HepG2 (cell line): Measurements from ENCODE around the gene OSGIN1. TPM values are rescaled to one million over a fixed set of nuclear protein-coding genes. Genes with fewer than 3 reads are reported as not detected.
A peak's percentile ranks its signal among the peaks of the same experiment; 100 is the strongest.

Experiments used
- ATAC-seq: fragments of 200-7000 bp; cut with Tn5 transposase; 3 replicates; pipeline ENCODE4 v1.9.1; 2020; ENCODE audit warnings: mild to moderate bottlenecking, moderate library complexity
- BruUV-seq: library from RNA; stranded (reverse); fragments of 400-500 nt; replicated peaks from 2 replicates; lab custom pipeline; 2021; lab: Mats Ljungman, UMichigan
- CTCF ChIA-PET: fragments of 300-600 bp; formaldehyde crosslinking; extraction: SDS; loops from one replicate; lab custom pipeline; 2021; ENCODE audit warnings: low total read pairs, inconsistent platforms, low intra/inter-chr PET ratio; lab: Yijun Ruan, JAX
- POLR2A ChIA-PET: fragments of 350-600 bp; sonication (Branson Sonifier 250); formaldehyde crosslinking; loops from one replicate; lab custom pipeline; 2020; ENCODE audit warnings: antibody characterized with exemption, inconsistent platforms; lab: Yijun Ruan, JAX
- DNase-seq: peaks from one replicate; pipeline ENCODE4 v3.0.0-alpha.2; 2015; ENCODE audit warnings: low spot score
- FAIRE-seq: peaks from 3 replicates; lab custom pipeline; 2011; peaks lifted over from hg19 to GRCh38; lab: Jason Lieb, UNC
- H2AFZ ChIP-seq: one replicate; pipeline ENCODE4 v1.6.1; 2011; ENCODE audit warnings: low read length, inconsistent platforms
- H3K27ac ChIP-seq: fragments of 300-600 bp; 3 replicates; pipeline ENCODE4 v1.8.0; 2011; ENCODE audit warnings: mixed run types, mild to moderate bottlenecking, mixed read lengths, low read length, inconsistent platforms; ENCODE audit not compliant: insufficient read depth; ENCODE audit errors: extremely low read length
- H3K27me3 ChIP-seq, 2 experiments: fragments of 200-600 bp in 1 of 2; 2 replicates in 1 of 2; 3 replicates in 1 of 2; pipeline versions ENCODE4 v1.6.0 to v1.8.0; 2011; ENCODE audit warnings: low read length in 2 of 2, mild to moderate bottlenecking in 2 of 2, moderate library complexity in 2 of 2, inconsistent platforms in 1 of 2; ENCODE audit not compliant: insufficient read depth in 2 of 2, control insufficient read depth in 1 of 2
- H3K36me3 ChIP-seq, 2 experiments: fragments of 200-600 bp in 1 of 2; replicated peaks in 1 of 2; 2 replicates in 1 of 2; 3 replicates in 1 of 2; pipeline versions ENCODE4 v1.5.1 to v1.8.0; 2011; ENCODE audit warnings: low read length in 2 of 2, inconsistent platforms in 1 of 2; ENCODE audit not compliant: insufficient read depth in 2 of 2, control insufficient read depth in 1 of 2
- H3K4me1 ChIP-seq: 2 replicates; pipeline ENCODE4 v1.5.1; 2012; ENCODE audit warnings: low read length, inconsistent platforms; ENCODE audit not compliant: insufficient read depth
- H3K4me2 ChIP-seq: 2 replicates; pipeline ENCODE4 v1.6.0; 2011; ENCODE audit warnings: low read depth, low read length, inconsistent platforms
- H3K4me3 ChIP-seq, 3 experiments: fragments of 200-600 bp in 1 of 3; sonication (generic), shearing (Covaris generic) in 1 of 3; replicated peaks in 1 of 3; 2 replicates each; pipeline ENCODE4 v1.5.1; 2011 to 2016; ENCODE audit warnings: low read length in 3 of 3, inconsistent platforms in 2 of 3, low read depth in 2 of 3, mild to moderate bottlenecking in 2 of 3, control low read depth in 1 of 3, mixed read lengths in 1 of 3; ENCODE audit not compliant: insufficient read depth in 1 of 3
- H3K79me2 ChIP-seq: one replicate; pipeline ENCODE4 v1.6.1; 2011; ENCODE audit warnings: low read length, inconsistent platforms; ENCODE audit not compliant: insufficient read depth
- H3K9ac ChIP-seq: 2 replicates; pipeline ENCODE4 v1.6.0; 2011; ENCODE audit warnings: mild to moderate bottlenecking, low read depth, low read length, inconsistent platforms; ENCODE audit not compliant: insufficient read depth
- H3K9me3 ChIP-seq: 2 replicates; pipeline ENCODE4 v1.5.1; 2012; ENCODE audit warnings: mild to moderate bottlenecking, low read length
- H4K20me1 ChIP-seq: 2 replicates; pipeline ENCODE4 v1.6.0; 2011; ENCODE audit warnings: inconsistent platforms, mild to moderate bottlenecking, low read length, moderate library complexity; ENCODE audit not compliant: insufficient read depth
- ATF7-NPFF ChIP-seq: sonication (generic); formaldehyde crosslinking; IDR thresholded peaks from 2 replicates; pipeline ENCODE4 v1.8.1; 2023; ENCODE audit warnings: mild to moderate bottlenecking, low read depth, missing genetic modification reagents, moderate library complexity
- ATM ChIP-seq: fragments of 450-650 bp; IDR thresholded peaks from 2 replicates; pipeline ENCODE4 v1.7.1; 2017; ENCODE audit warnings: mild to moderate bottlenecking, borderline replicate concordance
- DR1 ChIP-seq: sonication (generic); formaldehyde crosslinking; IDR thresholded peaks from 2 replicates; pipeline ENCODE4 v1.8.0; 2021; ENCODE audit warnings: mild to moderate bottlenecking, missing genetic modification reagents, inconsistent platforms
- HNRNPLL ChIP-seq: fragments of 200-400 bp; formaldehyde crosslinking; IDR thresholded peaks from 2 replicates; pipeline ENCODE4 v1.6.1; 2017; ENCODE audit warnings: mild to moderate bottlenecking, low read depth, low read length; ENCODE audit not compliant: poor library complexity, severe bottlenecking
- MXD3 ChIP-seq: IDR thresholded peaks from 2 replicates; pipeline ENCODE4 v1.6.1; 2016; ENCODE audit warnings: mild to moderate bottlenecking, missing biosample characterization, missing genetic modification reagents
- SOX6 ChIP-seq, 2 experiments: fragments of 450-650 bp in 1 of 2; sonication (generic) in 1 of 2; formaldehyde crosslinking in 1 of 2; IDR thresholded peaks; 2 replicates each; pipeline versions ENCODE4 v1.4.0 to v1.6.1; 2017 to 2020; ENCODE audit warnings: antibody characterized with exemption in 1 of 2, mild to moderate bottlenecking in 1 of 2, missing genetic modification reagents in 1 of 2
- THYN1 ChIP-seq: sonication (generic); formaldehyde crosslinking; IDR thresholded peaks from 2 replicates; pipeline ENCODE4 v1.8.1; 2023; ENCODE audit warnings: low read depth, mild to moderate bottlenecking, moderate library complexity, missing genetic modification reagents, borderline replicate concordance
- YEATS4 ChIP-seq: sonication (generic); formaldehyde crosslinking; IDR thresholded peaks from 2 replicates; pipeline ENCODE4 v1.4.0; 2020; ENCODE audit warnings: missing genetic modification reagents, borderline replicate concordance
- ZNF275 ChIP-seq: sonication (generic); formaldehyde crosslinking; IDR thresholded peaks from 2 replicates; pipeline ENCODE4 v1.8.0; 2022; ENCODE audit warnings: missing genetic modification reagents, mild to moderate bottlenecking, inconsistent platforms, borderline replicate concordance
- WGBS: methylation state at CpG from one replicate; pipeline ENCODE4 v1.1.6; 2017; ENCODE audit warnings: low lambda C conversion rate; 5-methylcytosine and 5-hydroxymethylcytosine counted together
- in situ Hi-C: cut with HindIII; loops from 2 replicates; pipeline ENCODE4 v1.10.0; 2017; ENCODE audit warnings: low pct_unique_long_range_greater_than_20kb; ENCODE audit not compliant: extremely low pct_ligation_motif_present
- intact Hi-C: fragments of 100-400 bp; cut with micrococcal nuclease; formaldehyde crosslinking; loops from one replicate; pipeline ENCODE4 v1.10.0; 2022; ENCODE audit not compliant: unreplicated experiment
- polyA plus RNA-seq, 8 experiments: library from polyadenylated mRNA; depleted of rRNA in 3 of 8; stranded (reverse) in 7 of 8; unstranded in 1 of 8; fragments of >200 nt; fragmentation: Illumina TruSeq in 4 of 8; extraction: Trizol in 4 of 8; gene quantifications; 2 replicates each; pipeline versions ENCODE4 v1.2.1 to v1.2.3, GENCODE V29; 2011 to 2016; ENCODE audit warnings: low read depth in 4 of 8, missing spikeins in 1 of 8, mixed read lengths in 1 of 8; ENCODE audit not compliant: insufficient read depth in 1 of 8
- total RNA-seq, 5 experiments: library from RNA; depleted of rRNA; stranded (reverse); fragments of >200 nt; fragmentation: Illumina TruSeq; extraction: Trizol; gene quantifications; 2 replicates each; pipeline ENCODE4 v1.2.3, GENCODE V29; 2016; ENCODE audit warnings: low read depth in 1 of 5
- TF ChIP-seq, protein P1 (sequence below): sonication (generic); formaldehyde crosslinking; IDR thresholded peaks from 2 replicates; pipeline ENCODE4 v1.4.0; 2020; ENCODE audit warnings: missing genetic modification reagents
- TF ChIP-seq, protein P2 (sequence below): sonication (generic); formaldehyde crosslinking; IDR thresholded peaks from 2 replicates; pipeline ENCODE4 v1.9.0; 2021; ENCODE audit warnings: mild to moderate bottlenecking, missing genetic modification reagents

The OSGIN1 gene
- total and polyA plus RNA-seq, 2 of the 13 experiments (the other 11 are each of a cell fraction or from before 2014, with no cell fraction given) = 20.5 to 27.1 TPM

DNA sequence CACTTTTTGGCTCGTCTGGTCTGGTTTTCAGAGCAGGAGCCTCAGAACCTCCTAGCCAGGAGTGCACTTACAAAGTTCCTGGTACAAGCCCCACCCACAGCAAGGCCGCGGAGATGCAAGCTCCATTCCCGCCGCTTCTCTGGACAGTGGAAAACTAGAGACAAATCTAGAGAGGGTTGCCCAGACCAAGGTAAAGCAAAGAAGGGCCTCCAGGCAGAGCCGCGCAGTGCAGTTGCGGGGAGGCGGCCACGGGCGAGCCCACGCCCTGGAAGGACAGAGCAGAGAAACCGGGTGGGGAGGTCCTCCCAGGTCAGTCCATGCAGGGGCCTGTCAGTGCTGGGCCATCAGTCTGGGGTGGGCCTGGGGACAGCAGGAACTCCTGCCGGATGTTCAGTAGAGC lies 11.0 kb upstream of the OSGIN1 start:
- peaks cover 4 to 29% of the 10 kb centered on the region in 2 experiments; a peak in 3 of 5 replicates for H3K27me3 ChIP-seq
- H3K9ac ChIP-seq = no peak overlapping the region
- no peak overlapping the region for H3K27ac ChIP-seq
- peak overlapping the region; percentile 74 for H3K4me2 ChIP-seq
- ChIA-PET POLR2A (interaction anchor here (1.1 to 4.3 kb wide), 3 partner anchors 11 to 15 kb away, joined by 4 to 58 read pairs (median 4); partner anchors contain the start of gene OSGIN1), CTCF (no interaction called here)
- ATAC-seq (peak; percentile 3), DNase-seq (no peak), FAIRE-seq (no peak)
- H2AFZ ChIP-seq = no peak overlapping the region
- no peak overlapping the region; a peak in 1 of 6 replicates for H3K4me3 ChIP-seq
- intact Hi-C loops (loop anchor here (2.0 kb wide), 1 partner anchor 13 kb away; no protein-coding TSS in a partner anchor), in situ Hi-C loops (no loop called here)
- 52% methylated on average over 14 of the region's 14 CpGs for WGBS
- H3K79me2 ChIP-seq = no peaks in the 10 kb centered on the region
- H3K4me1 ChIP-seq = peaks cover 97% of the 10 kb centered on the region
- H4K20me1 ChIP-seq = no peaks in the 10 kb centered on the region
- H3K36me3 ChIP-seq = no peaks in the 10 kb centered on the region
- no peaks in the 10 kb centered on the region for H3K9me3 ChIP-seq
- BruUV-seq = no TSS peak
- TF ChIP-seq ATF7-NPFF = peak; percentile 49; the same call in 1 of the 2 replicates
- no peak for TF ChIP-seq DR1
- no peak for TF ChIP-seq SOX6 (IDR thresholded peaks at IDR 0.05)
- no peak for TF ChIP-seq SOX6 (CRISPR knock-in tag; IDR thresholded peaks at IDR 0.05)
- peak; percentile 20 for TF ChIP-seq HNRNPLL
- TF ChIP-seq ATM = no peak
- TF ChIP-seq YEATS4 (CRISPR knock-in tag) = 0 out of 2 replicates have a peak, but pooled peaks have one; percentile 2
- TF ChIP-seq THYN1 (CRISPR knock-in tag) = no peak
- no peak for TF ChIP-seq MXD3 (CRISPR knock-in tag)
- TF ChIP-seq, protein P1, sequence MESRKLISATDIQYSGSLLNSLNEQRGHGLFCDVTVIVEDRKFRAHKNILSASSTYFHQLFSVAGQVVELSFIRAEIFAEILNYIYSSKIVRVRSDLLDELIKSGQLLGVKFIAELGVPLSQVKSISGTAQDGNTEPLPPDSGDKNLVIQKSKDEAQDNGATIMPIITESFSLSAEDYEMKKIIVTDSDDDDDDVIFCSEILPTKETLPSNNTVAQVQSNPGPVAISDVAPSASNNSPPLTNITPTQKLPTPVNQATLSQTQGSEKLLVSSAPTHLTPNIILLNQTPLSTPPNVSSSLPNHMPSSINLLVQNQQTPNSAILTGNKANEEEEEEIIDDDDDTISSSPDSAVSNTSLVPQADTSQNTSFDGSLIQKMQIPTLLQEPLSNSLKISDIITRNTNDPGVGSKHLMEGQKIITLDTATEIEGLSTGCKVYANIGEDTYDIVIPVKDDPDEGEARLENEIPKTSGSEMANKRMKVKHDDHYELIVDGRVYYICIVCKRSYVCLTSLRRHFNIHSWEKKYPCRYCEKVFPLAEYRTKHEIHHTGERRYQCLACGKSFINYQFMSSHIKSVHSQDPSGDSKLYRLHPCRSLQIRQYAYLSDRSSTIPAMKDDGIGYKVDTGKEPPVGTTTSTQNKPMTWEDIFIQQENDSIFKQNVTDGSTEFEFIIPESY (CRISPR knock-in tag) = 0 out of 2 replicates have a peak, but pooled peaks have one; percentile 33
- TF ChIP-seq, protein P2, sequence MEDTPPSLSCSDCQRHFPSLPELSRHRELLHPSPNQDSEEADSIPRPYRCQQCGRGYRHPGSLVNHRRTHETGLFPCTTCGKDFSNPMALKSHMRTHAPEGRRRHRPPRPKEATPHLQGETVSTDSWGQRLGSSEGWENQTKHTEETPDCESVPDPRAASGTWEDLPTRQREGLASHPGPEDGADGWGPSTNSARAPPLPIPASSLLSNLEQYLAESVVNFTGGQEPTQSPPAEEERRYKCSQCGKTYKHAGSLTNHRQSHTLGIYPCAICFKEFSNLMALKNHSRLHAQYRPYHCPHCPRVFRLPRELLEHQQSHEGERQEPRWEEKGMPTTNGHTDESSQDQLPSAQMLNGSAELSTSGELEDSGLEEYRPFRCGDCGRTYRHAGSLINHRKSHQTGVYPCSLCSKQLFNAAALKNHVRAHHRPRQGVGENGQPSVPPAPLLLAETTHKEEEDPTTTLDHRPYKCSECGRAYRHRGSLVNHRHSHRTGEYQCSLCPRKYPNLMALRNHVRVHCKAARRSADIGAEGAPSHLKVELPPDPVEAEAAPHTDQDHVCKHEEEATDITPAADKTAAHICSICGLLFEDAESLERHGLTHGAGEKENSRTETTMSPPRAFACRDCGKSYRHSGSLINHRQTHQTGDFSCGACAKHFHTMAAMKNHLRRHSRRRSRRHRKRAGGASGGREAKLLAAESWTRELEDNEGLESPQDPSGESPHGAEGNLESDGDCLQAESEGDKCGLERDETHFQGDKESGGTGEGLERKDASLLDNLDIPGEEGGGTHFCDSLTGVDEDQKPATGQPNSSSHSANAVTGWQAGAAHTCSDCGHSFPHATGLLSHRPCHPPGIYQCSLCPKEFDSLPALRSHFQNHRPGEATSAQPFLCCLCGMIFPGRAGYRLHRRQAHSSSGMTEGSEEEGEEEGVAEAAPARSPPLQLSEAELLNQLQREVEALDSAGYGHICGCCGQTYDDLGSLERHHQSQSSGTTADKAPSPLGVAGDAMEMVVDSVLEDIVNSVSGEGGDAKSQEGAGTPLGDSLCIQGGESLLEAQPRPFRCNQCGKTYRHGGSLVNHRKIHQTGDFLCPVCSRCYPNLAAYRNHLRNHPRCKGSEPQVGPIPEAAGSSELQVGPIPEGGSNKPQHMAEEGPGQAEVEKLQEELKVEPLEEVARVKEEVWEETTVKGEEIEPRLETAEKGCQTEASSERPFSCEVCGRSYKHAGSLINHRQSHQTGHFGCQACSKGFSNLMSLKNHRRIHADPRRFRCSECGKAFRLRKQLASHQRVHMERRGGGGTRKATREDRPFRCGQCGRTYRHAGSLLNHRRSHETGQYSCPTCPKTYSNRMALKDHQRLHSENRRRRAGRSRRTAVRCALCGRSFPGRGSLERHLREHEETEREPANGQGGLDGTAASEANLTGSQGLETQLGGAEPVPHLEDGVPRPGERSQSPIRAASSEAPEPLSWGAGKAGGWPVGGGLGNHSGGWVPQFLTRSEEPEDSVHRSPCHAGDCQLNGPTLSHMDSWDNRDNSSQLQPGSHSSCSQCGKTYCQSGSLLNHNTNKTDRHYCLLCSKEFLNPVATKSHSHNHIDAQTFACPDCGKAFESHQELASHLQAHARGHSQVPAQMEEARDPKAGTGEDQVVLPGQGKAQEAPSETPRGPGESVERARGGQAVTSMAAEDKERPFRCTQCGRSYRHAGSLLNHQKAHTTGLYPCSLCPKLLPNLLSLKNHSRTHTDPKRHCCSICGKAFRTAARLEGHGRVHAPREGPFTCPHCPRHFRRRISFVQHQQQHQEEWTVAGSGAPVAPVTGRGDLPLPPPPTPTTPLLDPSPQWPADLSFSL (CRISPR knock-in tag) = no peak
- 0 out of 2 replicates have a peak, but pooled peaks have one; percentile 24 for TF ChIP-seq ZNF275 (CRISPR knock-in tag)
